Mucosa of descending colon (tissue), 3 donors: ENCODE measurements around the gene C12orf50. TPM values are rescaled to one million over a fixed set of nuclear protein-coding genes. Genes with fewer than 3 reads are reported as not detected.
"Not testable (repeated sequence)": the region's sequence is repeated elsewhere in the genome, so short reads cannot be mapped to it uniquely, and the experiment has no call there.

Experiments
- ATAC-seq: fragments of 200-7000 bp; cut with Tn5 transposase; one replicate; pipeline ENCODE4 v1.9.1; 2020; ENCODE audit warnings: mild to moderate bottlenecking, moderate library complexity
- DNase-seq, 3 donors: peaks; one replicate each; pipeline ENCODE4 v3.0.0-alpha.2; 2020
- H3K36me3 ChIP-seq: fragments of 200-600 bp; one replicate; pipeline ENCODE4 v1.8.0; 2021; ENCODE audit warnings: low read depth, mild to moderate bottlenecking
- H3K4me1 ChIP-seq: fragments of 200-600 bp; one replicate; pipeline ENCODE4 v1.8.0; 2021; ENCODE audit warnings: low read depth, mild to moderate bottlenecking
- H3K4me3 ChIP-seq: fragments of 200-600 bp; one replicate; pipeline ENCODE4 v1.8.0; 2021; ENCODE audit warnings: mild to moderate bottlenecking
- H3K9me3 ChIP-seq: fragments of 200-600 bp; one replicate; pipeline ENCODE4 v1.8.0; 2021; ENCODE audit warnings: mild to moderate bottlenecking
- intact Hi-C, 2 donors: fragments of 100-400 bp; cut with DNase I in 1 of 2; cut with micrococcal nuclease in 1 of 2; formaldehyde crosslinking; loops; one replicate each; pipeline versions ENCODE4 v1.11.0 to v1.11.1; 2022; cut with DNase I, micrococcal nuclease
- total RNA-seq, 3 donors: library from RNA; stranded (reverse); fragmentation: NEBNext Ultra II Directional in 2 of 3; extraction: Animal tissue kit (Norgen Biotek cat#: 25700) in 2 of 3; gene quantifications; one replicate each; pipeline versions ENCODE4 v1.2.1 to v1.2.4, GENCODE V29; 2021 to 2023
- TF ChIP-seq, protein P1 (sequence below): fragments of 200-600 bp; IDR thresholded peaks from one replicate; pipeline ENCODE4 v1.8.0; 2022; ENCODE audit warnings: antibody characterized with exemption, mild to moderate bottlenecking
- donor health status: DM: no; HTN: no; CAD: no; lungs with moderate emphysema.
- donor health status: DM: no; HTN: no; CAD: no.
- donor health status: DM: no; HTN: yes; CAD: no.

C12orf50 gene
- total RNA-seq, 3 donors from 2014 or later = 0.06 TPM; not detected in 2

DNA sequence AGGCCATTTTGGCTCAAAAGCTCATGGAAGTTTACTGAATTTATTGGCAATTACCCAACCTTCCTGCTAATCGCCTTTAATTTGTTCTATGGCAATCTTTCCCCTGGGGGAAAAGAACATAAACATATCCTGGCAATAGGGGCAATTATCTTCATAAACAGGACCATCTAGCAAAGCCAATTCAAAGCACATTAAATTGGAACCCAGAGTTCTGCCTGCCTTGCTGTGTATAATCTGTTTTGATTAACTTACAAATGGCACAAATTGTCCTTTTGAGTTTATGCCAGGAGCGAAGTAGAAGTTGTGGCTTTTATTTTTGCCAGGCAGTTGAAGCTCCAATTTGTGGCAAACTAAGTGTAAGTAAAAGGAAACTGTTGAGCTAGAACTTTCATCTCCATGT is 68.6 kb downstream of the C12orf50 start:
- Histone ChIP-seq H3K9me3 (no peaks in the 10 kb centered on the region), H3K4me3 (no peak overlapping the region), H3K36me3 (no peaks in the 10 kb centered on the region), H3K4me1 (no peaks in the 10 kb centered on the region)
- TF ChIP-seq, protein P1, sequence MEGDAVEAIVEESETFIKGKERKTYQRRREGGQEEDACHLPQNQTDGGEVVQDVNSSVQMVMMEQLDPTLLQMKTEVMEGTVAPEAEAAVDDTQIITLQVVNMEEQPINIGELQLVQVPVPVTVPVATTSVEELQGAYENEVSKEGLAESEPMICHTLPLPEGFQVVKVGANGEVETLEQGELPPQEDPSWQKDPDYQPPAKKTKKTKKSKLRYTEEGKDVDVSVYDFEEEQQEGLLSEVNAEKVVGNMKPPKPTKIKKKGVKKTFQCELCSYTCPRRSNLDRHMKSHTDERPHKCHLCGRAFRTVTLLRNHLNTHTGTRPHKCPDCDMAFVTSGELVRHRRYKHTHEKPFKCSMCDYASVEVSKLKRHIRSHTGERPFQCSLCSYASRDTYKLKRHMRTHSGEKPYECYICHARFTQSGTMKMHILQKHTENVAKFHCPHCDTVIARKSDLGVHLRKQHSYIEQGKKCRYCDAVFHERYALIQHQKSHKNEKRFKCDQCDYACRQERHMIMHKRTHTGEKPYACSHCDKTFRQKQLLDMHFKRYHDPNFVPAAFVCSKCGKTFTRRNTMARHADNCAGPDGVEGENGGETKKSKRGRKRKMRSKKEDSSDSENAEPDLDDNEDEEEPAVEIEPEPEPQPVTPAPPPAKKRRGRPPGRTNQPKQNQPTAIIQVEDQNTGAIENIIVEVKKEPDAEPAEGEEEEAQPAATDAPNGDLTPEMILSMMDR = no peak
- intact Hi-C loops = no loop called here
- DNase-seq = no peak
- no peak for ATAC-seq

DNA sequence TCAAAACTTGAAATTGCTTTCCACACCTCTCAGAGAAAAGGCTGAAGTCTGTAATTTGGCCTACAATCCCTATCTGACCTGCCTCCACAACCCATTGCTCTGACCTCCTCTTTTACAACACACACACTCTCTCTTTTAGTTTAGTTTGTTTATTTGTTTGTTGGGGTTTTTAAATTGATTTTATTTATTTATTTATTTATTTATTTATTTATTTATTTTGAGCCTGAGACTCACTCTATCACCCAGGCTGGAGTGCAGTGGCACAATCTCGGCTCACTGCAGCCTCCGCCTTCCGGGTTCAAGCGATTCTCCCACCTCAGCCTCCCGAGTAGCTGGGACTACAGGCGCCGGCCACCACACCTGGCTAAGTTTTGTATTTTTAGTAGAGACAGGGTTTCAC is 75.2 kb downstream of the C12orf50 start:
- H3K4me3 ChIP-seq, H3K4me1 ChIP-seq, DNase-seq, H3K9me3 ChIP-seq, intact Hi-C loops, ATAC-seq, H3K36me3 ChIP-seq: not testable (repeated sequence)

- no peak for ATAC-seq
- TF ChIP-seq, protein P1 = no peak
- H3K4me3 ChIP-seq = no peak overlapping the region
- H3K36me3 ChIP-seq = no peaks in the 10 kb centered on the region
- DNase-seq = no peak
- no peaks in the 10 kb centered on the region for H3K9me3 ChIP-seq
- H3K4me1 ChIP-seq = no peaks in the 10 kb centered on the region
- intact Hi-C loops = no loop called here
Observed at GRCh38 chr12:87953256-87953860, 75.8 kb downstream of the C12orf50 start.

DNA sequence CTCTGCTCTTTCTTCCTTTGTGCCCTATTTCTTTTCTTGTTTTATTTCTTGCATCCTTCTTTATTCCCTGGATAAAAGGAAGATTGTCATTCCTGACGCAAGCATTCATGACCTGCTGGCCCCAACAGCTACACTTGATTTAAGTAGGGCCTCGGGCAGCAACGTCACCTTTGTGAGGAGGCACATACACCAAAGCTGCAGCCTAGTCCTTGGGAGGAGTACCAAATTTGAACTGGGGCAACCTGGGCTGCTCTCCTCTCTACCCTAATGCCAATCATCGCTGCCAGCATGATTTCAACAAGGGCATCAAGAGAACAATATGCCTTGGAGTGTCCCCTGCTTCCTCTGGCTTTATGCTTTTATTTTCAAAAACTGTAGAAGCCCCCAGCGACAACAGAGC is 76.4 kb downstream of the C12orf50 start:
- no peak for ATAC-seq
- Histone ChIP-seq H3K36me3 (no peaks in the 10 kb centered on the region), H3K4me1 (no peaks in the 10 kb centered on the region), H3K9me3 (no peaks in the 10 kb centered on the region), H3K4me3 (no peak overlapping the region)
- intact Hi-C loops = no loop called here
- TF ChIP-seq, protein P1 = no peak
- no peak for DNase-seq

DNA sequence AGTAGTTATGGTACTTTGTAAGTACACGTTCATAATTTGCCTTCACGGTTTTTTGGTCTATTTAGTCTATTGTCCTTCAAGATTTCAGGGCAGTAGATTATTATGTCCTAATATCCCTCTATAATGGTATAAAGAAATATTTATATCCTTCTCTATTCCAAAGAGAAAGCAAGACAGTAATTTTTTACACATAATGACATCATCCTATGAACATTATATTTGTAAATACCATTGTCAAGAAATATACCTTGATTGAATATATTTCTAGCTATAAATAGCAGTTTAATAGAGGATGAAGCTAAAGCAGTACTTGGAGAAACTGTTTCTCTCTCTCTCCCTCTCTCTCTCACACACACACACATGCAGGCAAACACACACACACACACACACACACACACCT is 77.0 kb downstream of the C12orf50 start:
- H3K4me1 ChIP-seq = no peaks in the 10 kb centered on the region
- H3K9me3 ChIP-seq = no peaks in the 10 kb centered on the region
- TF ChIP-seq, protein P1 = no peak
- DNase-seq (no peak), ATAC-seq (no peak)
- H3K36me3 ChIP-seq = no peaks in the 10 kb centered on the region
- intact Hi-C loops = no loop called here
- H3K4me3 ChIP-seq = no peak overlapping the region

- DNase-seq (no peak), ATAC-seq (no peak)
- no peaks in the 10 kb centered on the region for H3K4me1 ChIP-seq
- H3K36me3 ChIP-seq = no peaks in the 10 kb centered on the region
- H3K9me3 ChIP-seq = no peaks in the 10 kb centered on the region
- TF ChIP-seq, protein P1 = no peak
- intact Hi-C loops = no loop called here
- H3K4me3 ChIP-seq = no peak overlapping the region
Observed at GRCh38 chr12:87943762-87944161, 85.4 kb downstream of the C12orf50 start.
